Neural cell (in vitro differentiated cells): ENCODE measurements around the gene SIK3. TPM values are rescaled to one million over a fixed set of nuclear protein-coding genes. Genes with fewer than 3 reads are reported as not detected.

Experiments used
- H2AFZ ChIP-seq: fragments of 200-600, 300-800 bp; sonication (generic), shearing (Covaris generic); 2 replicates; pipeline ENCODE4 v1.6.0; 2014; ENCODE audit warnings: low read depth, mild to moderate bottlenecking, antibody characterized with exemption, low read length, moderate library complexity
- H3F3A ChIP-seq: fragments of 200-600 bp; shearing (Covaris generic); 2 replicates; pipeline ENCODE4 v1.6.1; 2016; ENCODE audit warnings: mild to moderate bottlenecking, moderate library complexity, mixed read lengths, antibody characterized with exemption, low read length; ENCODE audit not compliant: insufficient read depth, poor library complexity, severe bottlenecking
- H3K27ac ChIP-seq: fragments of 200-600, 300-800 bp; sonication (generic), shearing (Covaris generic); 2 replicates; pipeline ENCODE4 v1.5.1; 2014; ENCODE audit warnings: mild to moderate bottlenecking, low read length, moderate library complexity
- H3K27me3 ChIP-seq: fragments of 300-800, 200-600 bp; sonication (generic), shearing (Covaris generic); 2 replicates; pipeline ENCODE4 v1.6.0; 2014; ENCODE audit warnings: mild to moderate bottlenecking, low read depth, low read length, moderate library complexity; ENCODE audit not compliant: insufficient read depth
- H3K36me3 ChIP-seq: fragments of 300-800, 200-600 bp; sonication (generic), shearing (Covaris generic); 2 replicates; pipeline ENCODE4 v1.5.1; 2014; ENCODE audit warnings: mild to moderate bottlenecking, antibody characterized with exemption, low read length, moderate library complexity; ENCODE audit not compliant: insufficient read depth
- H3K4me2 ChIP-seq: fragments of 300-800, 200-600 bp; sonication (generic), shearing (Covaris generic); 2 replicates; pipeline ENCODE4 v1.6.0; 2014; ENCODE audit warnings: mild to moderate bottlenecking, low read length
- H3K4me3 ChIP-seq: fragments of 300-800, 200-600 bp; sonication (generic), shearing (Covaris generic); 2 replicates; pipeline ENCODE4 v1.5.1; 2014; ENCODE audit warnings: mild to moderate bottlenecking, low read length, moderate library complexity
- H3K79me2 ChIP-seq: fragments of 200-600 bp; shearing (Covaris generic); replicated peaks from 2 replicates; pipeline ENCODE4 v1.6.0; 2014; ENCODE audit warnings: mild to moderate bottlenecking, low read length, moderate library complexity; ENCODE audit not compliant: insufficient read depth
- H3K9ac ChIP-seq: fragments of 300-800, 200-600 bp; sonication (generic), shearing (Covaris generic); 2 replicates; pipeline ENCODE4 v1.6.1; 2016; ENCODE audit warnings: mild to moderate bottlenecking, low read length, mixed read lengths
- H3K9me2 ChIP-seq: fragments of 200-600 bp; shearing (Covaris generic); 2 replicates; pipeline ENCODE4 v1.6.1; 2016; ENCODE audit warnings: mild to moderate bottlenecking, low read length, mixed read lengths; ENCODE audit not compliant: insufficient read depth
- H3K9me3 ChIP-seq: fragments of 200-600, 300-800 bp; sonication (generic), shearing (Covaris generic); 2 replicates; pipeline ENCODE4 v1.6.1; 2016; ENCODE audit warnings: mild to moderate bottlenecking, mixed run types, low read length, moderate library complexity, mixed read lengths
- H4K20me1 ChIP-seq: fragments of 200-600 bp; shearing (Covaris generic); 2 replicates; pipeline ENCODE4 v1.6.1; 2016; ENCODE audit warnings: mild to moderate bottlenecking, mixed run types; ENCODE audit not compliant: insufficient read depth
- EP300 ChIP-seq: fragments of 450-650 bp; conservative IDR thresholded peaks from 2 replicates; pipeline ENCODE4 v1.6.1; 2014; ENCODE audit warnings: antibody characterized with exemption, mild to moderate bottlenecking, moderate library complexity; ENCODE audit not compliant: poor library complexity, severe bottlenecking
- EZH2 ChIP-seq: fragments of 200-600, 300-800 bp; shearing (Covaris generic), sonication (generic); IDR thresholded peaks from 2 replicates; pipeline ENCODE4 v1.6.1; 2014; ENCODE audit warnings: antibody characterized with exemption, low read length, borderline replicate concordance, mild to moderate bottlenecking; ENCODE audit not compliant: insufficient read depth, poor library complexity, severe bottlenecking
- MXI1 ChIP-seq: fragments of 450-650 bp; conservative IDR thresholded peaks from 2 replicates; pipeline ENCODE4 v1.6.1; 2014; ENCODE audit warnings: antibody characterized with exemption, mild to moderate bottlenecking; ENCODE audit not compliant: poor library complexity, severe bottlenecking
- POLR2AphosphoS5 ChIP-seq: IDR thresholded peaks from 2 replicates; pipeline ENCODE4 v1.6.1; 2012
- RAD21 ChIP-seq: fragments of 450-650 bp; conservative IDR thresholded peaks from 2 replicates; pipeline ENCODE4 v1.6.1; 2014; ENCODE audit warnings: antibody characterized with exemption, mild to moderate bottlenecking, moderate library complexity
- SMC3 ChIP-seq: fragments of 450-650 bp; conservative IDR thresholded peaks from 2 replicates; pipeline ENCODE4 v1.6.1; 2014; ENCODE audit warnings: antibody characterized with exemption, mild to moderate bottlenecking, moderate library complexity; ENCODE audit not compliant: poor library complexity
- TAF1 ChIP-seq: IDR thresholded peaks from 2 replicates; pipeline ENCODE4 v1.6.1; 2012; ENCODE audit warnings: low read depth
- polyA plus RNA-seq: library from polyadenylated mRNA; depleted of rRNA; stranded (reverse); fragments of >200 nt; gene quantifications from 2 replicates; pipeline ENCODE4 v1.2.3, GENCODE V29; 2014
- TF ChIP-seq, protein P1 (sequence below): IDR thresholded peaks from 2 replicates; pipeline ENCODE4 v1.6.1; 2012; ENCODE audit warnings: borderline replicate concordance
- TF ChIP-seq, protein P2 (sequence below): fragments of 450-650 bp; IDR thresholded peaks from 2 replicates; pipeline ENCODE4 v1.5.1; 2014; ENCODE audit warnings: antibody characterized with exemption, mild to moderate bottlenecking, moderate library complexity; ENCODE audit not compliant: poor library complexity, severe bottlenecking

SIK3 gene
- polyA plus RNA-seq, 1 donor from 2014 or later = 11.2 TPM

GRCh38 chr11:116876656-116877055 lies 221.6 kb downstream of the SIK3 start:
- Histone ChIP-seq H3K27ac (no peak overlapping the region), H3K9ac (no peak overlapping the region), H3K9me2 (no peaks in the 10 kb centered on the region), H4K20me1 (no peaks in the 10 kb centered on the region), H3K36me3 (peaks cover 5% of the 10 kb centered on the region), H3K27me3 (no peaks in the 10 kb centered on the region), H2AFZ (no peak overlapping the region), H3K79me2 (no peaks in the 10 kb centered on the region), H3F3A (no peaks in the 10 kb centered on the region), H3K4me3 (no peak overlapping the region), H3K4me2 (no peak overlapping the region), H3K9me3 (no peaks in the 10 kb centered on the region)
- no peak for TF ChIP-seq TAF1
- no peak for TF ChIP-seq MXI1
- TF ChIP-seq SMC3 = no peak
- TF ChIP-seq EZH2 = no peak
- no peak for TF ChIP-seq RAD21
- no peak for TF ChIP-seq POLR2AphosphoS5
- TF ChIP-seq, protein P1, sequence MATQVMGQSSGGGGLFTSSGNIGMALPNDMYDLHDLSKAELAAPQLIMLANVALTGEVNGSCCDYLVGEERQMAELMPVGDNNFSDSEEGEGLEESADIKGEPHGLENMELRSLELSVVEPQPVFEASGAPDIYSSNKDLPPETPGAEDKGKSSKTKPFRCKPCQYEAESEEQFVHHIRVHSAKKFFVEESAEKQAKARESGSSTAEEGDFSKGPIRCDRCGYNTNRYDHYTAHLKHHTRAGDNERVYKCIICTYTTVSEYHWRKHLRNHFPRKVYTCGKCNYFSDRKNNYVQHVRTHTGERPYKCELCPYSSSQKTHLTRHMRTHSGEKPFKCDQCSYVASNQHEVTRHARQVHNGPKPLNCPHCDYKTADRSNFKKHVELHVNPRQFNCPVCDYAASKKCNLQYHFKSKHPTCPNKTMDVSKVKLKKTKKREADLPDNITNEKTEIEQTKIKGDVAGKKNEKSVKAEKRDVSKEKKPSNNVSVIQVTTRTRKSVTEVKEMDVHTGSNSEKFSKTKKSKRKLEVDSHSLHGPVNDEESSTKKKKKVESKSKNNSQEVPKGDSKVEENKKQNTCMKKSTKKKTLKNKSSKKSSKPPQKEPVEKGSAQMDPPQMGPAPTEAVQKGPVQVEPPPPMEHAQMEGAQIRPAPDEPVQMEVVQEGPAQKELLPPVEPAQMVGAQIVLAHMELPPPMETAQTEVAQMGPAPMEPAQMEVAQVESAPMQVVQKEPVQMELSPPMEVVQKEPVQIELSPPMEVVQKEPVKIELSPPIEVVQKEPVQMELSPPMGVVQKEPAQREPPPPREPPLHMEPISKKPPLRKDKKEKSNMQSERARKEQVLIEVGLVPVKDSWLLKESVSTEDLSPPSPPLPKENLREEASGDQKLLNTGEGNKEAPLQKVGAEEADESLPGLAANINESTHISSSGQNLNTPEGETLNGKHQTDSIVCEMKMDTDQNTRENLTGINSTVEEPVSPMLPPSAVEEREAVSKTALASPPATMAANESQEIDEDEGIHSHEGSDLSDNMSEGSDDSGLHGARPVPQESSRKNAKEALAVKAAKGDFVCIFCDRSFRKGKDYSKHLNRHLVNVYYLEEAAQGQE = no peak
- TF ChIP-seq, protein P2, sequence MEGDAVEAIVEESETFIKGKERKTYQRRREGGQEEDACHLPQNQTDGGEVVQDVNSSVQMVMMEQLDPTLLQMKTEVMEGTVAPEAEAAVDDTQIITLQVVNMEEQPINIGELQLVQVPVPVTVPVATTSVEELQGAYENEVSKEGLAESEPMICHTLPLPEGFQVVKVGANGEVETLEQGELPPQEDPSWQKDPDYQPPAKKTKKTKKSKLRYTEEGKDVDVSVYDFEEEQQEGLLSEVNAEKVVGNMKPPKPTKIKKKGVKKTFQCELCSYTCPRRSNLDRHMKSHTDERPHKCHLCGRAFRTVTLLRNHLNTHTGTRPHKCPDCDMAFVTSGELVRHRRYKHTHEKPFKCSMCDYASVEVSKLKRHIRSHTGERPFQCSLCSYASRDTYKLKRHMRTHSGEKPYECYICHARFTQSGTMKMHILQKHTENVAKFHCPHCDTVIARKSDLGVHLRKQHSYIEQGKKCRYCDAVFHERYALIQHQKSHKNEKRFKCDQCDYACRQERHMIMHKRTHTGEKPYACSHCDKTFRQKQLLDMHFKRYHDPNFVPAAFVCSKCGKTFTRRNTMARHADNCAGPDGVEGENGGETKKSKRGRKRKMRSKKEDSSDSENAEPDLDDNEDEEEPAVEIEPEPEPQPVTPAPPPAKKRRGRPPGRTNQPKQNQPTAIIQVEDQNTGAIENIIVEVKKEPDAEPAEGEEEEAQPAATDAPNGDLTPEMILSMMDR = no peak
- no peak for TF ChIP-seq EP300

- Histone ChIP-seq H4K20me1 (no peaks in the 10 kb centered on the region), H3K27ac (no peak overlapping the region), H3K4me2 (no peak overlapping the region), H3K27me3 (no peaks in the 10 kb centered on the region), H3K9ac (no peak overlapping the region), H3K36me3 (peaks cover 5% of the 10 kb centered on the region), H3K79me2 (no peaks in the 10 kb centered on the region), H2AFZ (no peak overlapping the region), H3F3A (no peaks in the 10 kb centered on the region), H3K9me2 (no peaks in the 10 kb centered on the region), H3K9me3 (no peaks in the 10 kb centered on the region), H3K4me3 (no peak overlapping the region)
- TF ChIP-seq, protein P2 = no peak
- TF ChIP-seq EZH2 (no peak), MXI1 (no peak), RAD21 (no peak), POLR2AphosphoS5 (no peak), SMC3 (no peak)
- TF ChIP-seq, protein P1 = no peak
These were observed 223.0 kb downstream of the SIK3 start for GRCh38 chr11:116875194-116875593.
